GM21737 (cell line): Measurements from ENCODE around the gene RGPD8.

Source experiments
- ATAC-seq: cut with Tn5 transposase; IDR thresholded peaks from one replicate; pipeline ENCODE4 v1.9.1; 2021; ENCODE audit warnings: mild to moderate bottlenecking, moderate library complexity; ENCODE audit not compliant: unreplicated experiment

The RGPD8 gene

GRCh38 chr2:112339986-112340385 lies 93.5 kb downstream of the RGPD8 start:
- no peak for ATAC-seq

- no peak for ATAC-seq
These were observed 97.8 kb downstream of the RGPD8 start for GRCh38 chr2:112335600-112335999.

- ATAC-seq = no peak
These were observed 101.2 kb downstream of the RGPD8 start for GRCh38 chr2:112332123-112332696.

GRCh38 chr2:112322919-112323318 lies 110.5 kb downstream of the RGPD8 start:
- no peak for ATAC-seq

GRCh38 chr2:112321375-112322320 lies 111.8 kb downstream of the RGPD8 start:
- ATAC-seq = no peak
